ENCODE measurements around the gene IQSEC3.

Gene IQSEC3

DNA sequence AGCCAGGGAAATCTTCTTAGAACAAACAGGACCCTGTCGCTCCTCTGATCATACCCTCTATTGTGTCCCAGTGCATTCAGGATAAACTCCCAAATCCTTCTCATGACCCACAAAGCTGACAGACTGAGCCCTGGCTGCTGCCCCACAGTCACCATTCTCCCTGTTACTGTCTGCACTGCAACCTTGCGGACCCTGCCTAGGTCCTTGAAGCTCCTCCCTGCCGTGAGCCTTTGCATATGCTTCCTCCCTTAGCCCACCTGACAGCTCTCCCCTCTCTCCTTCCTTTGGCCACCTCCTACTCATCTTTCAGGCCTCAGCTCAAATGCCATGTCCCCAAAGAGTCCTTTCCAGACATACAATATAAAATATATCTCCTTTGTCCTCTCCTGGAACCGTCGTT, 85.0 kb downstream of the IQSEC3 start:
- H3K4me2 ChIP-seq (ENCODE audit: insufficient read depth, low read length) = no peak overlapping the region
- H3K9me3 ChIP-seq (ENCODE audit: insufficient read depth, low read length, severe bottlenecking) = no peaks in the 10 kb centered on the region
- no peak overlapping the region for H3K4me3 ChIP-seq (ENCODE audit: low read depth in 1 of 2, low read length in 2 of 2)
- H3K4me1 ChIP-seq (ENCODE audit: insufficient read depth, low read length) = no peaks in the 10 kb centered on the region
- no peak for ATAC-seq (ENCODE audit: insufficient read depth, low read depth)
- H3K27ac ChIP-seq (ENCODE audit: low read length) = no peak overlapping the region
- 0 out of 2 replicates have a peak, but pooled peaks cover 9% of the 10 kb centered on the region for H4K20me1 ChIP-seq (ENCODE audit: insufficient read depth, low read length)
- no peaks in the 10 kb centered on the region for H3K79me2 ChIP-seq (ENCODE audit: insufficient read depth, low read length)
- H3K9ac ChIP-seq (ENCODE audit: low read depth, low read length) = no peak overlapping the region
- TF ChIP-seq, protein P1, sequence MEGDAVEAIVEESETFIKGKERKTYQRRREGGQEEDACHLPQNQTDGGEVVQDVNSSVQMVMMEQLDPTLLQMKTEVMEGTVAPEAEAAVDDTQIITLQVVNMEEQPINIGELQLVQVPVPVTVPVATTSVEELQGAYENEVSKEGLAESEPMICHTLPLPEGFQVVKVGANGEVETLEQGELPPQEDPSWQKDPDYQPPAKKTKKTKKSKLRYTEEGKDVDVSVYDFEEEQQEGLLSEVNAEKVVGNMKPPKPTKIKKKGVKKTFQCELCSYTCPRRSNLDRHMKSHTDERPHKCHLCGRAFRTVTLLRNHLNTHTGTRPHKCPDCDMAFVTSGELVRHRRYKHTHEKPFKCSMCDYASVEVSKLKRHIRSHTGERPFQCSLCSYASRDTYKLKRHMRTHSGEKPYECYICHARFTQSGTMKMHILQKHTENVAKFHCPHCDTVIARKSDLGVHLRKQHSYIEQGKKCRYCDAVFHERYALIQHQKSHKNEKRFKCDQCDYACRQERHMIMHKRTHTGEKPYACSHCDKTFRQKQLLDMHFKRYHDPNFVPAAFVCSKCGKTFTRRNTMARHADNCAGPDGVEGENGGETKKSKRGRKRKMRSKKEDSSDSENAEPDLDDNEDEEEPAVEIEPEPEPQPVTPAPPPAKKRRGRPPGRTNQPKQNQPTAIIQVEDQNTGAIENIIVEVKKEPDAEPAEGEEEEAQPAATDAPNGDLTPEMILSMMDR (IDR thresholded peaks at IDR 0.05; ENCODE audit: borderline replicate concordance, extremely low read depth, low read length, poor library complexity, severe bottlenecking) = no peak
- TF ChIP-seq EZH2 (IDR thresholded peaks at IDR 0.05; ENCODE audit: borderline replicate concordance, low read depth, low read length, severe bottlenecking) = no peak
- H2AFZ ChIP-seq (ENCODE audit: low read depth, low read length) = no peak overlapping the region
- H3K36me3 ChIP-seq (ENCODE audit: insufficient read depth, low read length) = no peaks in the 10 kb centered on the region
- peaks cover 42% of the 10 kb centered on the region for H3K27me3 ChIP-seq (ENCODE audit: insufficient read depth, low read length, poor library complexity)
- DNase-seq = no peak

DNA sequence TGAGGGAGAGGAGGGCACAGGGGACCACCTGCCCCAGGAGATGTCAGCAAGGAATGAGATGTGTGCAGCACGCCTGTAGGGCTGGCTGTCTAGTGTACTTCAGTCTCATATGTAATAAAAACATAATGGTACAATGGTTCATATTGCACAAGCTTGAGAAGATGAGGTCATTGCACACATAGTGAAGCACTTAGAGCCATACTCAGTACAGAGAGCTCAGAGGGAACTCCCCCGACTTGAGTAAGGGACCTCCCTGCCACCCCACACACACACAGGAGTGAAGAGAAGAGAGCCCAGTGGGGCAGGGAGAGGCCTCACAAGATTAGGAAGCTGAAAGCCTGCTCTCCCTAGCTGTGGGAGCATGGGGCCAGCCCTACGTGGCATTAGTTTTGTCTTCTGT, 85.9 kb downstream of the IQSEC3 start:
- Histone ChIP-seq H3K9me3 (ENCODE audit: insufficient read depth, low read length, severe bottlenecking) (no peaks in the 10 kb centered on the region), H3K9ac (ENCODE audit: low read depth, low read length) (no peak overlapping the region), H3K79me2 (ENCODE audit: insufficient read depth, low read length) (no peaks in the 10 kb centered on the region), H3K4me3 (ENCODE audit: low read depth in 1 of 2, low read length in 2 of 2) (no peak overlapping the region), H4K20me1 (ENCODE audit: insufficient read depth, low read length) (0 out of 2 replicates have a peak, but pooled peaks cover 9% of the 10 kb centered on the region), H3K36me3 (ENCODE audit: insufficient read depth, low read length) (no peaks in the 10 kb centered on the region), H3K4me2 (ENCODE audit: insufficient read depth, low read length) (no peak overlapping the region), H3K27ac (ENCODE audit: low read length) (no peak overlapping the region), H2AFZ (ENCODE audit: low read depth, low read length) (no peak overlapping the region), H3K27me3 (ENCODE audit: insufficient read depth, low read length, poor library complexity) (peaks cover 42% of the 10 kb centered on the region), H3K4me1 (ENCODE audit: insufficient read depth, low read length) (no peaks in the 10 kb centered on the region)
- ATAC-seq (ENCODE audit: insufficient read depth, low read depth) = no peak
- DNase-seq = no peak
- TF ChIP-seq, protein P1 (IDR thresholded peaks at IDR 0.05; ENCODE audit: borderline replicate concordance, extremely low read depth, low read length, poor library complexity, severe bottlenecking) = no peak
- TF ChIP-seq EZH2 (IDR thresholded peaks at IDR 0.05; ENCODE audit: borderline replicate concordance, low read depth, low read length, severe bottlenecking) = no peak

DNA sequence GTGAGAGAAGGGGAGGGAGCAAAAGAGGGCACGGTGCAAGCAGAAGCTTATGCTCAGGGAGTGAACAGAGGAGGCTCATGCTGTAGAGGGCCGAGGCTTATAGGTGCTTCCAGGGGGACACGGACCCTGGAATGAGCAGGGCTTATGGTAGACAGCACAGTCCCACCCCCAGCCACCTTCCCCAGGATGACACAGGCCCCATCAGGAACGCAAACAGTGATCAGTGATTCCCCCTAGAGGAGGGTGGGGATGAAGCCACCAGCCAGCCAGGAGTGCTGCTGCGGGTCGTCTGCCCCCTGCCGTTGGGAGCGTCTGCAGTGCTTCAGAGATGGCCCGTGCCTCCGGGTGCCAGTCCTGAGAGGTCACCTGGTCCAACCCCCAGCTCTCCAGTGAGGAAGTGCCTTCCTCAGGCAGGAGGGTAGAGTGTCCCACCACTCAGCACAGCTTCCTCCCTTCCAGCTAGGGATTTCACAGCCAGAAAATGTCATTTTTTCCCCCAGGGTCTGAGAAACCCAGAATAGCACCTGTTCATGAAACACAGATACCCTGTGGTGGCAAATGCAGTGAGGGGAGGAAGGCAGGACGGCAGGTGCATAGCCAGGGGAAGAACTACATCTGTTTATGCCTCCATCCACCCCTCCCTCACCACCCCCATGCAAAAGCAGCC, 86.6 kb downstream of the IQSEC3 start:
- no peak overlapping the region for H3K27ac ChIP-seq (ENCODE audit: low read length)
- 0 out of 2 replicates have a peak, but pooled peaks cover 9% of the 10 kb centered on the region for H4K20me1 ChIP-seq (ENCODE audit: insufficient read depth, low read length)
- H3K36me3 ChIP-seq (ENCODE audit: insufficient read depth, low read length) = no peaks in the 10 kb centered on the region
- no peak overlapping the region for H2AFZ ChIP-seq (ENCODE audit: low read depth, low read length)
- H3K9me3 ChIP-seq (ENCODE audit: insufficient read depth, low read length, severe bottlenecking) = no peaks in the 10 kb centered on the region
- no peak for TF ChIP-seq EZH2 (IDR thresholded peaks at IDR 0.05; ENCODE audit: borderline replicate concordance, low read depth, low read length, severe bottlenecking)
- TF ChIP-seq, protein P1 (IDR thresholded peaks at IDR 0.05; ENCODE audit: borderline replicate concordance, extremely low read depth, low read length, poor library complexity, severe bottlenecking) = peak; percentile 64
- no peaks in the 10 kb centered on the region for H3K4me1 ChIP-seq (ENCODE audit: insufficient read depth, low read length)
- peak; percentile 57 for DNase-seq
- no peak overlapping the region for H3K9ac ChIP-seq (ENCODE audit: low read depth, low read length)
- peak; percentile 90 for ATAC-seq (ENCODE audit: insufficient read depth, low read depth)
- H3K4me2 ChIP-seq (ENCODE audit: insufficient read depth, low read length) = no peak overlapping the region
- no peak overlapping the region for H3K4me3 ChIP-seq (ENCODE audit: low read depth in 1 of 2, low read length in 2 of 2)
- H3K79me2 ChIP-seq (ENCODE audit: insufficient read depth, low read length) = no peaks in the 10 kb centered on the region
- H3K27me3 ChIP-seq (ENCODE audit: insufficient read depth, low read length, poor library complexity) = peaks cover 40% of the 10 kb centered on the region

Data from DND-41 (cell line).